Cardiac fibroblast (primary cell): ENCODE results near the gene POLA2.

ENCODE experiments used
- DNase-seq, 2 donors: peaks; one replicate each; pipeline versions ENCODE4 v3.0.0 to v3.0.0-alpha.2; 2010; ENCODE audit warnings: low read depth in 2 of 2
- H3K4me3 ChIP-seq, 2 donors: replicated peaks in 1 of 2; 1 replicate in 1 of 2; 2 replicates in 1 of 2; pipeline ENCODE4 v1.5.1; 2011; ENCODE audit warnings: low read depth in 2 of 2, low read length in 2 of 2, mild to moderate bottlenecking in 2 of 2, moderate library complexity in 1 of 2
- TF ChIP-seq, protein P1 (sequence below): IDR thresholded peaks from one replicate; pipeline ENCODE4 v1.5.1; 2011; ENCODE audit warnings: low read depth, mild to moderate bottlenecking, low read length, inconsistent platforms

POLA2 gene

GRCh38 chr11:65314501-65315203, 52.9 kb downstream of the POLA2 start, which contains the start of gene CDC42EP2:
CDC42EP2 (plus strand) TSS chr11:65314866; CDS start chr11:65320899, 6,033 bp downstream.
- peak; percentile 86 to 92 for DNase-seq
- TF ChIP-seq, protein P1, sequence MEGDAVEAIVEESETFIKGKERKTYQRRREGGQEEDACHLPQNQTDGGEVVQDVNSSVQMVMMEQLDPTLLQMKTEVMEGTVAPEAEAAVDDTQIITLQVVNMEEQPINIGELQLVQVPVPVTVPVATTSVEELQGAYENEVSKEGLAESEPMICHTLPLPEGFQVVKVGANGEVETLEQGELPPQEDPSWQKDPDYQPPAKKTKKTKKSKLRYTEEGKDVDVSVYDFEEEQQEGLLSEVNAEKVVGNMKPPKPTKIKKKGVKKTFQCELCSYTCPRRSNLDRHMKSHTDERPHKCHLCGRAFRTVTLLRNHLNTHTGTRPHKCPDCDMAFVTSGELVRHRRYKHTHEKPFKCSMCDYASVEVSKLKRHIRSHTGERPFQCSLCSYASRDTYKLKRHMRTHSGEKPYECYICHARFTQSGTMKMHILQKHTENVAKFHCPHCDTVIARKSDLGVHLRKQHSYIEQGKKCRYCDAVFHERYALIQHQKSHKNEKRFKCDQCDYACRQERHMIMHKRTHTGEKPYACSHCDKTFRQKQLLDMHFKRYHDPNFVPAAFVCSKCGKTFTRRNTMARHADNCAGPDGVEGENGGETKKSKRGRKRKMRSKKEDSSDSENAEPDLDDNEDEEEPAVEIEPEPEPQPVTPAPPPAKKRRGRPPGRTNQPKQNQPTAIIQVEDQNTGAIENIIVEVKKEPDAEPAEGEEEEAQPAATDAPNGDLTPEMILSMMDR = no peak
- peak within 1 kb of the TSS; percentile 97 to 100 for H3K4me3 ChIP-seq

GRCh38 chr11:65315204-65315865, 53.6 kb downstream of the POLA2 start:
- peak; percentile 77 to 82 for DNase-seq
- TF ChIP-seq, protein P1 = peak; percentile 71
- peak overlapping the region; percentile 97 to 100 for H3K4me3 ChIP-seq

GRCh38 chr11:65315866-65316226, 54.1 kb downstream of the POLA2 start:
- no peak for DNase-seq
- peak overlapping the region; percentile 97 to 100 for H3K4me3 ChIP-seq
- TF ChIP-seq, protein P1 = no peak

- TF ChIP-seq, protein P1 = no peak
- peak; percentile 91 to 98 for DNase-seq
- H3K4me3 ChIP-seq = peak overlapping the region; percentile 97 to 100
Observed at GRCh38 chr11:65316227-65317024, 54.7 kb downstream of the POLA2 start.

- H3K4me3 ChIP-seq = peak overlapping the region; percentile 97 to 100
- DNase-seq = peak; percentile 84 to 97
- TF ChIP-seq, protein P1 = no peak
Observed at GRCh38 chr11:65317025-65317786, 55.4 kb downstream of the POLA2 start.

DNA sequence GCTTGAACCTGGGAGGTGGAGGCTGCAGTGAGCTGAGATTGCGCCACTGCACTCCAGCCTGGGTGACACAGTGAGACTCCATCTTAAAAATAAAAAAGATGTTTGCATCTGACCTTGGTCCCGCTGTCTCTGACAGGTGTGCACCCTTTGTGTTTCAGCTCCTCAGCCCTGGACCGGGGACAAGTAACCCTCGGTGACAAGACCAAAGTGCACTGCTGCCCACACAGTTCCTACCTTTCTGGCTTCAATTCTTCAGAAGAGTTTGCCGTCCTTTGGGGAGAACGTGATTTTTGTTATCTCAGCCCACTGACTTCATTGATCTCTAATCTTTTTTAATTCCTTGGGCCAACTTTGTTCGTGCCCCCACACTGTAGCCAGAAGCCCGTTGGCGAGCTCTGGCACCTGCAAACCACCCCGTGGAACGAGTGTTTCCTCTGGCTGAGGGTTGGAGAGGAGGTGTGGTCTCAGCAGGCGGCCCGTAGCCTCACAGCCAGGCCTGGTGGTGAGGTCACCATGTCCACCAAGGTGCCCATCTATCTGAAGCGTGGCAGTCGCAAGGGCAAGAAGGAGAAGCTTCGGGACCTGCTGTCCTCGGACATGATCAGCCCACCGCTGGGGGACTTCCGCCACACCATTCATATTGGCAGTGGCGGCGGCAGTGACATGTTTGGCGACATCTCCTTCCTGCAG, 58.8 kb downstream of the POLA2 start:
- DNase-seq = no peak
- TF ChIP-seq, protein P1 = no peak
- no peak overlapping the region for H3K4me3 ChIP-seq
